GM19468 (cell line): ENCODE data around the gene EXTL2.
"Not testable (repeated sequence)": the region's sequence is repeated elsewhere in the genome, so short reads cannot be mapped to it uniquely, and the experiment has no call there.

Experiments used
- ATAC-seq: cut with Tn5 transposase; IDR thresholded peaks from one replicate; pipeline ENCODE4 v1.9.1; 2021; ENCODE audit warnings: mild to moderate bottlenecking, moderate library complexity, moderate number of reproducible peaks; ENCODE audit not compliant: unreplicated experiment; ENCODE audit errors: extremely low read depth

Gene EXTL2

DNA sequence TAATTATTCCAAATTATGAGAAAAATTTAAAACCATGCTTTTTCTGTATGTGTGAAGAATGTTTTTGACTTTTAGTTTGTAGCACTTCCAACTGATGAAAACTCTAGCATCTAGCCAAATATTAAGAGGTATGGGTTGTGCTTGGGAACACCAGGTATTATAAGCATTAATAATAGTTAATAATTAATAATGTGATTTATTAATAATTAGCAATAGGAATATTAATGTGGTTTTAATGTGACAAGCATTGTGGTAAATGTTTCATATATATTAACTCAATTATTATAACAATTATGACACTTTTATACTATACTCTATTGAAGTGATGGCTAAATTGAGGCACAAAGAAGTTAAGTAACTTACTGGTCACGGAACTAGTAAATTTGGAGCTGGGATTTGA lies 9.1 kb upstream of the EXTL2 start:
- no peak for ATAC-seq

GRCh38 chr1:100902365-100902764 lies 7.7 kb upstream of the EXTL2 start:
- no peak for ATAC-seq

- ATAC-seq, result peak; percentile 43
Observed at GRCh38 chr1:100896481-100896982, 1.9 kb upstream of the EXTL2 start.

DNA sequence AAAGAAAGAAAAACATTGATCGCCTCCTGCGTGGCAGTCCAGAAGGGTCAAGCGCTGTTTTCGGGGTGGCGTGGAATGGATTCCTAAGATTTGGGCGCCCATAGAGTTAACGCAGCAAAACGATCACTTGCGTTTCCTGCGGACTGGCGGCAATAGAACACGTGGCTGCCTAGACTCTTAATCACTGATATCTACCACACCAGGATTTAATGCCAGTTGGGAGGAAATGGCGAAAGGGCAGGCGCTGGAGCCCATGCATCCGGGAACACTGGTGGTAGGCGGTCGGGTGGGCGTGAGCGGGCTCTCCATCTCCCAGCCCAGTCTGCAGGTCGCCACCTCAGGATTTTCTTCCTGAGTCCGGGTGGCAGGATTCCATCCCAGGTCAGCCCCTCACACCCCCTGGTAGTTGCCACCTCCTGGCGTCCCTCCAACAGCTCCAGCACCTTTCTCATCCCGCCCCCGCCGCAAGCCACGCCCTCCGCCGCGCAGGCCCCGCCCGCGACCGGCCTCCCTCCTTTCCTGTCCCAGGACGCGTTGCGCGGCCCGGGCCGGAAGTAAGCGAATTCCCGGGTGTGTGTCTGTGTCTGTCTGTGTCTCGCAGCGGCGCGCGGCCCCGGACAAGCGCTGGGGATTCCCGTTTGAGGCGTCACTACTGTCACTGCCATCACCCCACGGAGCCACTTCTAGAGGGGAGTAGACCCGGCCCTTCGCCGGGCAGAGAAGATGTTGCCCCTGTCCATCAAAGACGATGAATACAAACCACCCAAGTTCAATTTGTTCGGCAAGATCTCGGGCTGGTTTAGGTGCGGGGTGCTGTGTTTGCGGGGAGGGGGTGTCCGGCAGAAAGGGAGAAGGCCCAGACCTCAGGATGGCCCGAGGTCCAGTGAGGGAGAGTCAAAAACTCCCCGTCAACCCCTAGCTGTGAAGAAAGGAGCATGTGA lies 1.2 kb upstream of the EXTL2 start, which contains the start of gene SLC30A7:
Gene SLC30A7 (plus strand): TSS at position 551 of the 941 bp plus-strand sequence. CDS start 173 bp downstream, at position 724.
- peak; percentile 56 for ATAC-seq

DNA sequence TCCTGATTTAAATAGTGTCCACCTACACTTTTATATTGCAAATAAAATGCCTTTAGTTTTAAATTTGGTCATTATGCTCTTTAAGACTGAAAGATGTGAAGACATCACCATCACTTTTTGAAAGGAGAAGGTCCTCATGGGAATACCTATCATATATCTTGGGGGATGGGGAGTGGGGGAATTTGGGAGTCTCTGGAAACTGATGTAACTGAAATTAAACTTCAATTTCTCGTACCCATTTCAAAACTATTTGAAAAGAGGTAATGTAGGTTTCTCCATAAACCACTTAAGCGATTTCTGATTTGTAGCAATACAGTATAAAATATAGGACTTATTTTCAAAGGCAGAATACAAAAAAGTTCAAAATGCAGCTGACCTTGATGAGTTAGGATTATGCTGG lies 924 bp downstream of the EXTL2 start:
- no peak for ATAC-seq

GRCh38 chr1:100892554-100892953 lies 2.1 kb downstream of the EXTL2 start:
- ATAC-seq, result no peak

DNA sequence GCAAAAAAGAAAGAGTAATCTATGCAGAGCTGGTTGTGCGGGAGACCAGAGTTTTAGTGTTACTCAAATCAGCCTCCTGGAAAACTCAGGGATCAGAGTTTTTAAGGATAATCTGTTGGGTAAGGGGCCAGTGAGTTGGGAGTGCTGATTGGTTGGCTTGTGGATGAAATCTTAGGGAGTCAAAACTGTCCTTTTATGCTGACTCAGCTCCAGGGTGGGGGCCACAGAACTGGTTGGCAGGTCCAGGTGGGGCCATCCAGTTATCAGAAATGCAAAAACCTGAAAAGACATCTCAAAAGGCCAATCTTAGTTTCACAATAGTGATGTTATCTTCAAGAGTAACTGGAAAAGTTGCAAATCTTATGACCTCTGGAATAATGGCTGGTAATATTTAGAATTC lies 3.3 kb downstream of the EXTL2 start:
- ATAC-seq, result no peak

GRCh38 chr1:100889869-100890482 lies 4.7 kb downstream of the EXTL2 start:
- ATAC-seq, result not testable (repeated sequence)

DNA sequence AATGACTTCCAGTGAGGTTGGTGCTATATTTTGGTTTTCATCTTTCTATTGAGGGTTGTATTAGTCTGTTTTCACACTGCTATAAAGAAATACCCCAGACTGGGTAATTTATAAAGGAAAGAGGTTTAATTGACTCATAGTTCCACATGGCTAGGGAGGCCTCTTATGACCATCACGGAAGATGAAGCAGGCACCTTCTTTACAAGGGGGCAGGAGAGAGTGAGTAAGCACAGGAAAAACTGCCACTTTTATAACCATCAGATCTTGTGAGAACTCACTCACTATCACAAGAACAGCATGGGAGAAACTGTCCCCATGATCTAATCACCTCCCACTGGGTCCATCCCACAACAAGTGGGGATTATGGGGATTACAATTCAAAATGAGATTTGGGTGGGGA lies 5.6 kb downstream of the EXTL2 start:
- not testable (repeated sequence) for ATAC-seq

- ATAC-seq, result no peak
Observed at GRCh38 chr1:100883963-100884362, 10.7 kb downstream of the EXTL2 start.

DNA sequence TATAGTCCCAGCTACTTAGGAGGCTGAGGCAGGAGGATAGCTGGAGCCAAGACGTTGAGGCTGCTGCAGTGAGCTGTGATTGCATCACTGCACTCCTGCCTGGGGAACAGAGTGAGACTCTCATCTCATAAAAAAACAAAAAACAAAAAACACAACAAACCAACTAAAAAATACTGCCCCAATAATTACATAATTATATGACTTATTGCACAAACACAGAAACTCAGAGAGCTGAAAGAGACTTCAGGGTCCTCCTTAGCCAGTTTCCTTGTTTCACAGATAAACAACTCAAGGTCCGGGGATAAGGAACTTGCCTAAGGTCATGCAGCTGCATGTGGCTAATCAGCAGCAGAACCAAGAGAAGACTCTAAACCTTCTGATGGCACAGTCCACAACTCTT lies 11.9 kb downstream of the EXTL2 start:
- no peak for ATAC-seq

- ATAC-seq, result no peak
Observed at GRCh38 chr1:100881687-100882086, 13.0 kb downstream of the EXTL2 start.

GRCh38 chr1:100879422-100879821 lies 15.2 kb downstream of the EXTL2 start:
- ATAC-seq, result no peak

DNA sequence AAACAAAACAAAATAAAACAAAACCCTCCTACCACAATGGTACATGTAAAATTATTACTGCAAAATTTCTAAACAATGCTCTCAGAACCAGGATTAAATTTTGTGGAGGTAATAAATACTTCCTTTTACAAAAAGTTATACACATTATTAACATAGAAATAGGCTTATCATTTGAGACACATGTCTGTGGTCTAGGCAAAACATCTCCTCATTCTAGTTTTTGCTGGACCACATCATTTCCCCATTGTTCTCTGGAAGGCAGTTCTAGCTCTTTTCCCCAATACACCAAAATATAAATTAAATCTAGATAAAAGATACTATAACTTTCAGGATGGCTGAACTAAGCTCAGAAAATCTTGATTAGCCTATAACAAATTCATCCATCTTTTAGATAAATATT lies 18.4 kb downstream of the EXTL2 start:
- no peak for ATAC-seq

- ATAC-seq, result no peak
Observed at GRCh38 chr1:100875228-100875627, 19.4 kb downstream of the EXTL2 start.

DNA sequence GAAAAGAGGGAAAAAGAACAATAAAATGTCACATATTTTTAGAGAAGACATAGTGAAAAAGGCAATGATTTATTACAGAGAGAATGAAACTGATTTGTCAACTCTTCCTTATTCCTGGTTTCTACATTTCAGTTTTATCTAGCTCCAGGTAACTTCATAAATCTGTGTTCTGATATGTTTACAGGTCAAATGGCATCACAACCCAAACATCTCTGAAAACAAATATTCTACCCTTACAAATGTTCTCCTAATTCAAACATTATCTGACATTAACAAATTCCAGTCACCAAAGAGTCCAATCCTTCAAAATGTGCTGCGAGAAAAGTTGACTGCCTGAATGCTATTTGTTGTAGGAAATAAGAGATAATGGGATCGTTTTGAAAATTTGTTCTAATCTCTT lies 20.2 kb downstream of the EXTL2 start:
- ATAC-seq, result no peak

GRCh38 chr1:100869996-100870395 lies 24.6 kb downstream of the EXTL2 start:
- no peak for ATAC-seq

- ATAC-seq, result no peak
Observed at GRCh38 chr1:100868364-100868995, 26.2 kb downstream of the EXTL2 start.

DNA sequence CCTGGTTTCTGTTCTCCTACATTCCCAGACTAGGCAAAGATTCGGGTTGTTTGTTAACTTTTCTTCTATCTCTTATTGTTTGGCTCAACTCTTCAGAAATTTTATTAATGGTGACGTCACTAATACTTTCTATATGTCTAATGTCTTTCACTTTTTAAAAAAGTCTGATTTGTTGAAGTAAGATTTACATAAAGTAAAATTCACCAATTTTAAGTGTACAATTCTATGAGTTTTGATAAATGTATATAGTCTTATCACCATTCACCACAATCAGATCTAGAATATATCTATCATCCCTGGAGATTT lies 27.8 kb downstream of the EXTL2 start:
- no peak for ATAC-seq

DNA sequence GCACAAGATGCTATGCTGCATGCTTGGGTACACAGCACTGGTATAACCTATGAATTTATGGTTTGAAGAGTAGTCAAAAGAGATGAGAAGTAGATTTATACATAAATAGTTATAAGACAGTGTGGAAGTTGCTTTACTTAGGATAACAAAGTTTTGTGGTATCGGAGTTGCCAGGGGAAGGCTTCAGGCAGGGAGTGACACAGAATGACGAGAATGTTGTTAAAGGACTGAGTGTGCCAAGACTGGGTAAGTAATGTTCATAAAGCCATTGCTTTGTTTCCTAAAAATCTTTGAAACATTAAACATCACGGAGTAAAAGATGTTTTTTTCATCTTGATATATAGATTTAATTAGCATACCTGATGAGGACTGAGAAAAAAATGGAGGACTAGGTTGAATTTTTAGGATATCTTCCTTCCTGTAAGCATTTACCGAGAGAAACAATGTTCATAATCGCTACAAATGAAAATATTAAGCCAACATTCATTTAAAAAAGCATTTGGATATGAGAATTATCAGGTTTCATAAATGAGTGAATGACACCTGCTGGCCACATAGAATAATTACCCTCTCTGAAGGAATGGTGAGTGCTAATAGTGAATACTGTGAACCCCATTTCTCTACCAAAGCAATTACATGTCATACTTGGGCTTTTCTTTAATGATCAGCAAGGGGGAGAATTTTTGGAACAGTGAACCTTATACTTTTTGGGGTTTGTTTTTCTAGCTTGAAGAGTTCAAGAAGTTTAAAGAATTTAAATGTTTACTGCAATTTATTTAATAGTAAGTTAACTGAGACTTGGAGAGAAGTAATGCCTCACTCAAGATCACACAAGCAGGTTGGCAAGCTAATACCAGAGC lies 28.4 kb downstream of the EXTL2 start:
- ATAC-seq, result no peak
